ENCODE measurements around the gene TMEM60. TPM values are rescaled to one million over a fixed set of nuclear protein-coding genes. Genes with fewer than 3 reads are reported as not detected.

TMEM60 gene
- total and polyA plus RNA-seq, 2 of the 8 experiments (the other 6 are each of a cell fraction or from before 2014, with no cell fraction given), result 22.1 to 29.2 TPM

GRCh38 chr7:77746824-77747165 lies 51.4 kb downstream of the TMEM60 start (continued):
- no peak for TF ChIP-seq GABPA (IDR thresholded peaks at IDR 0.05; ENCODE audit: borderline replicate concordance, insufficient read depth, low read length)
